Measurements from ENCODE around the gene NOTCH2NLA.
"Not testable (repeated sequence)": the region's sequence is repeated elsewhere in the genome, so short reads cannot be mapped to it uniquely, and the experiment has no call there.

DNA sequence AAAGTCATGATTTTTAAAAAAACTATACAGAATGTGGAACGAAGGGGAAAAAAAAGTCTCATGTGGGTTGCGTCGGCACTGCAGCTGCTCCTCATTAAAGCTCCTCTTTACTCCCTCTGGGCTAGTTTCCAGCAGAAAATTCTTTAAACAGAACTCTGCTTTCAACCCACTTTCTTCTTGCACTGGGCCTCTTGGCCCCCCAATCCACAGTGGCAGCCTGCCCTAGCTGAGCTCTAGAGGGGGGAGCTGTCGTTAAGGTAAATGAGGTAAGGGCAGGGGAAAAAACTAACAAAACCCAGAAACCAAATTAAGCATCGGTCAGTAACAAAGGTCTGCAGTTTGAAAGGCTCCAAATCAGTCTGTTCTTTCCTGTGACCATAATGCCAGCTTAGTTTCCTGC lies 54.3 kb downstream of the NOTCH2NLA start:
- TF ChIP-seq, protein P1, sequence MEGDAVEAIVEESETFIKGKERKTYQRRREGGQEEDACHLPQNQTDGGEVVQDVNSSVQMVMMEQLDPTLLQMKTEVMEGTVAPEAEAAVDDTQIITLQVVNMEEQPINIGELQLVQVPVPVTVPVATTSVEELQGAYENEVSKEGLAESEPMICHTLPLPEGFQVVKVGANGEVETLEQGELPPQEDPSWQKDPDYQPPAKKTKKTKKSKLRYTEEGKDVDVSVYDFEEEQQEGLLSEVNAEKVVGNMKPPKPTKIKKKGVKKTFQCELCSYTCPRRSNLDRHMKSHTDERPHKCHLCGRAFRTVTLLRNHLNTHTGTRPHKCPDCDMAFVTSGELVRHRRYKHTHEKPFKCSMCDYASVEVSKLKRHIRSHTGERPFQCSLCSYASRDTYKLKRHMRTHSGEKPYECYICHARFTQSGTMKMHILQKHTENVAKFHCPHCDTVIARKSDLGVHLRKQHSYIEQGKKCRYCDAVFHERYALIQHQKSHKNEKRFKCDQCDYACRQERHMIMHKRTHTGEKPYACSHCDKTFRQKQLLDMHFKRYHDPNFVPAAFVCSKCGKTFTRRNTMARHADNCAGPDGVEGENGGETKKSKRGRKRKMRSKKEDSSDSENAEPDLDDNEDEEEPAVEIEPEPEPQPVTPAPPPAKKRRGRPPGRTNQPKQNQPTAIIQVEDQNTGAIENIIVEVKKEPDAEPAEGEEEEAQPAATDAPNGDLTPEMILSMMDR (IDR thresholded peaks at IDR 0.05): not testable (repeated sequence)
- not testable (repeated sequence) for TF ChIP-seq ZFX (IDR thresholded peaks at IDR 0.05; ENCODE audit: borderline replicate concordance)

All from 22Rv1 (cell line).